Measurements from ENCODE around the gene C16orf54.
"Not testable (repeated sequence)": the region's sequence is repeated elsewhere in the genome, so short reads cannot be mapped to it uniquely, and the experiment has no call there.

The C16orf54 gene
- total RNA-seq: 12.8 to 291 (median 145) reads per million in 9 experiments

- peaks cover 54% of the 10 kb centered on the region in 2 donors for H3K4me1 Mint-ChIP-seq (ENCODE audit: low read depth in 2 of 2)
- no peaks in the 10 kb centered on the region for H3K9me3 Mint-ChIP-seq
- peak within 1 kb of the TSS; percentile 87 to 88 for H3K4me3 Mint-ChIP-seq
- ATAC-seq (replicated peaks): peak; percentile 82
- DNase-seq: peak; percentile 93 to 96 (median 94)
- peak within 1 kb of the TSS; percentile 95 to 97 for H3K27ac Mint-ChIP-seq
- H3K27me3 Mint-ChIP-seq: no peaks in the 10 kb centered on the region
- peaks cover 61% of the 10 kb centered on the region for H3K36me3 Mint-ChIP-seq (ENCODE audit: insufficient read depth)
Observed at GRCh38 chr16:29745853-29746345, at the start of gene C16orf54. Gene C16orf54 (minus strand): TSS chr16:29745990. CDS start chr16:29744951, 1,039 bp downstream.

- H3K9me3 Mint-ChIP-seq: no peaks in the 10 kb centered on the region
- no peak for DNase-seq
- H3K4me1 Mint-ChIP-seq (ENCODE audit: low read depth in 2 of 2): peaks cover 36 to 37% of the 10 kb centered on the region in 2 donors
- peaks cover 39% of the 10 kb centered on the region for H3K36me3 Mint-ChIP-seq (ENCODE audit: insufficient read depth)
- no peak overlapping the region for H3K4me3 Mint-ChIP-seq
- no peaks in the 10 kb centered on the region for H3K27me3 Mint-ChIP-seq
- ATAC-seq (replicated peaks): no peak
- no peak overlapping the region for H3K27ac Mint-ChIP-seq
Observed at GRCh38 chr16:29794231-29794710, 48.5 kb upstream of the C16orf54 start.

- H3K4me1 Mint-ChIP-seq (ENCODE audit: low read depth in 2 of 2): peaks cover 36 to 37% of the 10 kb centered on the region in 2 donors
- not testable (repeated sequence) for H3K27me3 Mint-ChIP-seq; H3K9me3 Mint-ChIP-seq; DNase-seq; ATAC-seq (replicated peaks)
- H3K4me3 Mint-ChIP-seq: peak overlapping the region; percentile 89 to 95
- H3K36me3 Mint-ChIP-seq (ENCODE audit: insufficient read depth): peaks cover 28% of the 10 kb centered on the region
- H3K27ac Mint-ChIP-seq: peak overlapping the region; percentile 91 to 92
Observed at GRCh38 chr16:29793153-29793552, 47.4 kb upstream of the C16orf54 start.

- Mint-ChIP-seq H3K4me1 (ENCODE audit: low read depth in 2 of 2) (peaks cover 36 to 37% of the 10 kb centered on the region in 2 donors), H3K36me3 (ENCODE audit: insufficient read depth) (peaks cover 21% of the 10 kb centered on the region)
Observed at GRCh38 chr16:29791845-29792807, 46.3 kb upstream of the C16orf54 start.

GRCh38 chr16:29790949-29791844 is 45.4 kb upstream of the C16orf54 start:
- ATAC-seq (replicated peaks) (peak; percentile 4), DNase-seq (peak in 1 of 3 experiments; percentile 26)
- H3K4me1 Mint-ChIP-seq (ENCODE audit: low read depth in 2 of 2): peaks cover 36 to 37% of the 10 kb centered on the region in 2 donors
- H3K36me3 Mint-ChIP-seq (ENCODE audit: insufficient read depth): peaks cover 13% of the 10 kb centered on the region
- no peaks in the 10 kb centered on the region for H3K27me3 Mint-ChIP-seq
- H3K27ac Mint-ChIP-seq: peak overlapping the region; percentile 91 to 92
- H3K4me3 Mint-ChIP-seq: peak overlapping the region; percentile 89 to 95
- no peaks in the 10 kb centered on the region for H3K9me3 Mint-ChIP-seq

More at GRCh38 chr16:29791845-29792807, 46.3 kb upstream of the C16orf54 start:
- DNase-seq: no peak
- peak overlapping the region; percentile 91 to 92 for H3K27ac Mint-ChIP-seq
- peak overlapping the region; percentile 89 to 95 for H3K4me3 Mint-ChIP-seq
- no peaks in the 10 kb centered on the region for H3K9me3 Mint-ChIP-seq
- no peaks in the 10 kb centered on the region for H3K27me3 Mint-ChIP-seq
- no peak for ATAC-seq (replicated peaks)

- Mint-ChIP-seq H3K9me3 (no peaks in the 10 kb centered on the region), H3K4me1 (ENCODE audit: low read depth in 2 of 2) (peaks cover 38 to 39% of the 10 kb centered on the region in 2 donors), H3K36me3 (ENCODE audit: insufficient read depth) (peaks cover 16% of the 10 kb centered on the region), H3K27ac (peak within 1 kb of the TSS; percentile 91 to 92), H3K27me3 (no peaks in the 10 kb centered on the region), H3K4me3 (peak within 1 kb of the TSS; percentile 89 to 95)
- peak; percentile 99 to 100 (median 99) for DNase-seq
- peak; percentile 89 for ATAC-seq (replicated peaks)
Observed at GRCh38 chr16:29790183-29790948, 44.6 kb upstream of the C16orf54 start, which contains the start of gene KIF22. Gene KIF22 (plus strand): TSS chr16:29790751. CDS start chr16:29790760, 9 bp downstream.

GRCh38 chr16:29789775-29790182 is 44.0 kb upstream of the C16orf54 start:
- H3K9me3 Mint-ChIP-seq: no peaks in the 10 kb centered on the region
- ATAC-seq (replicated peaks) (no peak), DNase-seq (no peak)
- peaks cover 43 to 45% of the 10 kb centered on the region in 2 donors for H3K4me1 Mint-ChIP-seq (ENCODE audit: low read depth in 2 of 2)
- H3K27me3 Mint-ChIP-seq: no peaks in the 10 kb centered on the region
- H3K36me3 Mint-ChIP-seq (ENCODE audit: insufficient read depth): peaks cover 16% of the 10 kb centered on the region
- peak overlapping the region; percentile 91 to 92 for H3K27ac Mint-ChIP-seq
- H3K4me3 Mint-ChIP-seq: peak overlapping the region; percentile 89 to 95

GRCh38 chr16:29787155-29787554 is 41.4 kb upstream of the C16orf54 start:
- H3K9me3 Mint-ChIP-seq; H3K27me3 Mint-ChIP-seq; ATAC-seq (replicated peaks); H3K4me3 Mint-ChIP-seq; H3K27ac Mint-ChIP-seq; DNase-seq: not testable (repeated sequence)
- peaks cover 25 to 33% of the 10 kb centered on the region in 2 donors for H3K4me1 Mint-ChIP-seq (ENCODE audit: low read depth in 2 of 2)
- H3K36me3 Mint-ChIP-seq (ENCODE audit: insufficient read depth): peaks cover 16% of the 10 kb centered on the region

GRCh38 chr16:29784901-29785500 is 39.2 kb upstream of the C16orf54 start:
- Mint-ChIP-seq H3K36me3 (ENCODE audit: insufficient read depth) (peaks cover 3% of the 10 kb centered on the region), H3K27ac (peak overlapping the region in 1 of 2 donors; percentile 8), H3K4me3 (peak overlapping the region; percentile 64 to 79), H3K27me3 (no peaks in the 10 kb centered on the region), H3K4me1 (ENCODE audit: low read depth in 2 of 2) (peaks cover 11 to 15% of the 10 kb centered on the region in 2 donors), H3K9me3 (no peaks in the 10 kb centered on the region)
- DNase-seq (peak; percentile 70 to 74 (median 72)), ATAC-seq (replicated peaks) (peak; percentile 97)

- H3K27ac Mint-ChIP-seq: peak overlapping the region; percentile 7 to 26
- H3K4me1 Mint-ChIP-seq (ENCODE audit: low read depth in 2 of 2): peaks cover 7 to 13% of the 10 kb centered on the region in 2 donors
- no peaks in the 10 kb centered on the region for H3K9me3 Mint-ChIP-seq
- no peak overlapping the region for H3K4me3 Mint-ChIP-seq
- peaks cover 3% of the 10 kb centered on the region for H3K36me3 Mint-ChIP-seq (ENCODE audit: insufficient read depth)
- no peaks in the 10 kb centered on the region for H3K27me3 Mint-ChIP-seq
- DNase-seq: no peak
- peak; percentile 25 for ATAC-seq (replicated peaks)
Observed at GRCh38 chr16:29784157-29784556, 38.4 kb upstream of the C16orf54 start.

GRCh38 chr16:29783094-29783953 is 37.5 kb upstream of the C16orf54 start:
- Mint-ChIP-seq H3K4me1 (ENCODE audit: low read depth in 2 of 2) (peaks cover 7 to 15% of the 10 kb centered on the region in 2 donors), H3K27ac (peak overlapping the region in 1 of 2 donors; percentile 7)
- H3K9me3 Mint-ChIP-seq; H3K36me3 Mint-ChIP-seq (ENCODE audit: insufficient read depth); H3K4me3 Mint-ChIP-seq; ATAC-seq (replicated peaks); H3K27me3 Mint-ChIP-seq; DNase-seq: not testable (repeated sequence)
